GM18508 (cell line): ENCODE measurements around the gene ITGA4.

Experiments used
- ATAC-seq: cut with Tn5 transposase; IDR thresholded peaks from one replicate; pipeline ENCODE4 v1.9.1; 2021; ENCODE audit warnings: moderate number of reproducible peaks; ENCODE audit not compliant: insufficient read depth, unreplicated experiment

ITGA4 gene

DNA sequence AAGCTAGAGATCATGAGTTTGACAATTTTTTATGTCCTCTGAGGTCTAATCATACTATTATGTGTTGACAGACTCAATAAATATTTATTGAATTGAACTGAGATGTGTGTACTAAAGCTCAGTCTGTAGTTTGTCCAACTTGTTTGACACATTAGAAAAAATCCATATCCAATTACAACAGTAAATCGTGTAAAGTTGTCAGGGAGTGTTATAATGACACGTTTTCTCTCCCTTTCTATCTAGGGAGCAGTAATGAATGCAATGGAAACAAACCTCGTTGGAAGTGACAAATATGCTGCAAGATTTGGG lies 28.4 kb downstream of the ITGA4 start:
- ATAC-seq: no peak

- ATAC-seq: no peak
These were observed 42.0 kb downstream of the ITGA4 start for GRCh38 chr2:181499231-181499630.

- no peak for ATAC-seq
These were observed 43.0 kb downstream of the ITGA4 start for GRCh38 chr2:181500201-181500600.

DNA sequence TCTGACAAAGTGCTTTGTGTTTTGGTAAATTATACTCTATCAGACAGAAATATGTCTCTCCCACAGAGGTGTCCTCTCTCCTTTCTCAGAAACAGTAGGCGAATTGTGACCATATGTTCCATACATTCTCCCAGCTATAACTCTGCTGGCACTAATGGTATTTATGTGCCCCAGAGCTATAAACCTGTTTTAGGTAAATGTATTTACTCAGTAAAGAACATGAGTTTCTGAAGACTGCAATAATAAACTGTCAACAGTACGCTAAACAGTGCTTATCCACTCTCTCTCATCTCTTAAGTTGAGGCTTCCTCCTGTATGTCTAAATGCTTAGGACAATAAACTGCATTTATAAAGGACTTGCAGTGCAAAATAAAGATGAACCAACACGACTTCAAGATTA lies 58.5 kb downstream of the ITGA4 start:
- no peak for ATAC-seq

GRCh38 chr2:181516992-181517391 lies 59.8 kb downstream of the ITGA4 start:
- no peak for ATAC-seq

GRCh38 chr2:181517685-181518301 lies 60.6 kb downstream of the ITGA4 start:
- ATAC-seq: no peak

DNA sequence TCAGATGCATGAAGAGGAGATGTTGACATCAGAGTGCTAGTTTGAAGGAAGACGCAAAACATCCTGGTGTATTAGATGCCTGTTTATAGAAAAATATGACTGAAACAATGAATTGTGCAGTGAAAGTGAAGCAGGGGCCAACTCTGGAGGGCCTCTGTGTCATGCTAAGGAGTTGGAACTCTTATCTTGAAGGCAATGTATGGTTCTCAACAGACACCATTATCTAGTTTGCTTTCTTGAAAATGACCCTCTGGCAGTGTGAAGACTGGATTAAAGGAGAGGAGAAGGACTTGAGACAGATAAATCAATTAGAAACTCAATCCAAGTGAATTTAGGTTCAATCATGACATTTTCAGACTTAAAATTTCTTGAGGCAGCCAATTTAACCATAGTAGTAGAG lies 63.1 kb downstream of the ITGA4 start:
- ATAC-seq: no peak

DNA sequence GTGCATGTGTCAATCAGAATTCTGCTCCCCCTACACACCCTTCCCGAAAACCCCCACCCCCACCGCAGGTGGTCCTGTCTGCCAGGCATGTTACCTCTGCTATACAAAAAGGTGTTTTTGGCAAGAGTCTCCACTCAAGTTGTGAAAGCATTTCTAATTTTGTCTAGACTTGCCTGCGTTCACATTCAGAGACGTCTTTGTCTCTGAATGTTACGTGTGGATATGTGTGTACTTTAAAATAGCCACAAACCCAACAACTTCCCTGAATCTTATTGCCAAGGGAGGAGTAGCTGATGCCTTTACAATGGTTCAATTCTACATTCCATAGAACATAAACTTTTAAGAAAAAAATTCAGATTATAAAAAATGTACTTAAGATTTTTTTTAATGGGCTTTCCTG lies 66.6 kb downstream of the ITGA4 start:
- no peak for ATAC-seq

DNA sequence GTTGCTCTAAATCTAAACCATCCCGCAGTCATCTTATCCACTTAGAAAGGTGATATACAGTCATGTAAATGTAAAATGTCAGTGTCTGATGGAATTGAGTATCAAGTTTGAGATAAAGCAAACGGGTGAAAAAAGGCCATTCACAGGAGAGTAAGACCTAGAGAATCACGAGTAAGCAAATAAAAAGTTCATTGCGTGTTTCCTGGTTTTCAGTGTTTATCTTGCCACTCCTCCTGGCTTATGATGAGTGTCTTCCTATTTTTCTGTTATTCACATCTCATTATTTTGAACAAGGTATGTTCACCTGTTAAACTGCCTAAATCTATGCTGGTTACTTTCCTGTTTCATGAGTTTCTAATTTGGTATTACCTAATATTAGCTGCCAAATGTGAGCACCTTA lies 68.8 kb downstream of the ITGA4 start:
- no peak for ATAC-seq

DNA sequence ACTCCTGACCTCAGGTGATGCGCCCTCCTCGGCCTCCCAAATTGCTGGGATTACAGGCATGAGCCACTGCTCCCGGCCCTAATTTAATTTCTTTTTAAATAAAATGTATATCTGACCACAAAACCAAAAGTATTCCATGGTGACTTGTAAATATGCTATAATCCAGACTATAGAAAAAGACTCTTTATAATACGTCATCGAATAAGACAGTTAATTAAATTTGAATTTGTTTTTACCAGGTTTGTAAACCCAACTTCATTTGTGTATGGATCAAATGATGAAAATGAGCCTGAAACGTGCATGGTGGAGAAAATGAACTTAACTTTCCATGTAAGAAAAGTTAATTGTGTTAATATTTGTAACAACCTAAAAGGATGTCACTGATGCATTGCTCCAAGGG lies 69.9 kb downstream of the ITGA4 start:
- no peak for ATAC-seq

DNA sequence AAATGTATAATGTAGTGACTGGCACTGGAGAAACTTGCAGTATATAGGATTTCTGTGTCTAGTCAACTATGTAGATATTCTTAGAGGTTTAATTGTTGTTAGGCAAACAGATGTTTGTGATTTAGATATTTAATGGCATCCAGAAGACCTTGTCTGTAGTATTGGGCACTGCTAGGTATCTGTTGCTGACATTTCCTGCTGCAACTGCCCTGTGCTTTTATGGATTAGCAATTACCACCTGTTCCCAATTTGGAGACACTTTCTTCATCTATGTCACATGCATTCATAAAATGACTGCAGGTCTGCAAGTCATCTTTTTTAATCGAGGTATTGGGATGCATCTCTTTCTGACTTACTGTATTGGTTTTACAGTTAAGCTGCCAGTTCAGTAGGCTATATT lies 71.3 kb downstream of the ITGA4 start:
- no peak for ATAC-seq

DNA sequence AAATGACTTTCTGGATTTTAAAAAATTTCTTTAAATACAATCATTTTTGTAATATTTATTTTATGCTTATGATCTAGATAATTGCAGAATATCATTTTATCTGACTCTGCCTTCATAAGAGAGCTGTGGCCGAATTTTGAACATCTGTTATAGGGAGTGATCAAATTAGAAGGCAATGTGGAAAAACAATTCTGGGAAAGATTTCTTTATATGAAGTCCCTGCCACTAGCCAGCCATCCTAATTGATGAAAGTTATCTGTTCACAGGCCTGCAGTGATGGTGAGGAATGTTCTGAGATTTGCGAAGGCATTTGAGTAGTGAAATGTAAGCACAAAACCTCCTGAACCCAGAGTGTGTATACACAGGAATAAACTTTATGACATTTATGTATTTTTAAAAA lies 79.5 kb downstream of the ITGA4 start:
- ATAC-seq: no peak

DNA sequence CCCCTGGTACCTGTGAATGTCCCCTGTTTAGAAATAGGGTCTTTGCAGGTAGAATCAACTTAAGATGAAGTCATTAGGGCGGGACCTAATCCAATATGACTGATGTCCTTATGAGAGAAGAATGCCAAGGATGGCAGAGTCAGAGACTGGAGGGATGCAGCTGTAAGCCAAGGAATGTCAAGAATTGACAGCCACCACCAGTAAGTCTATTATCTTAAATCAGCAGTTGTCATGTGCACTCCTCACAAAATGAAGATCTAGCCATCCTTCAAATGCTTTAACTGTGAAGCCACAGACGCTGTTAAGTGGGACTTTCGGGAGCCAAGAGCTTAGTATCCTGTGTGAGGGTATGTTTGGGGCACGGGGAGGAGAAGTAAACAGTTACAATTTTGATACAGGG lies 83.2 kb downstream of the ITGA4 start:
- no peak for ATAC-seq

- ATAC-seq: no peak
These were observed 85.0 kb downstream of the ITGA4 start for GRCh38 chr2:181542170-181542569.

DNA sequence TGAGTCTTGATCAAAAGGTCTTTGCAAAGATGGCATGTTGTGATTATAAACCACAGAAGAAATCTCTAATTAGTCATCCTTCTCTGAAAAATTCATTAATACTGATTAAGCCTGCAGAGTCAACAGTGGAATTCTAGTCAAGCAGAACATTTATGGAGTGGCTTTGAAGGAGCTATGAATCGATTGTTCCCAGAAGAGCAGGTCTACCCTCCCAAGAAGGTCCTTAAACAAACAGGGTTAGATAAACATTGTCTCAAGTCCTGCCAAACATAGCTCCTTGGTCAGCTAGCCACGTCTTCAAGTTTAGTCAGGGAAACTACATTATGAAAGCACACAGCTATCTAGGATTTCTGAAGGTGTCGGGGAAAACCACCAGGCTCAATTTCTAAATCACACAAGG lies 88.9 kb downstream of the ITGA4 start:
- no peak for ATAC-seq

DNA sequence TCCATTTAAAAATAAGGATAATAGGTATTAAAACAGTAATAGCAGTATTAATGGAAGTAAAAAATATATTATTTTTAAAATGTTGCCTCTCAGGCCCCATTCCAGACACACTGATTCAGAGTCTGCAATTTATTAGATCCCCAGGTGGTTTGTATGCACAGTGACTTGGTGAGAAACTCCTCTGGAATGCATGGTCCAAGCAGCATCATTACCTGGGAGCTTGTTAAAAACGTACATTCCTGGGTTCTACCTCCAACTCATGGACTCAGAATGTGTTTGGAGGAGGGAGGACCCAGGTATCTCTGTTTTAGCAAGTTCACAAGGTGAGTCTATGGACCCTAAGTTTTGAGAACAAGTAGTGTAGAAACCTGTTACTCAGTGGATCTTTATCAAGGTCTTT lies 95.6 kb downstream of the ITGA4 start:
- no peak for ATAC-seq

- ATAC-seq: no peak
These were observed 96.1 kb downstream of the ITGA4 start for GRCh38 chr2:181553244-181553643.

GRCh38 chr2:181554061-181554830 lies 97.1 kb downstream of the ITGA4 start:
- ATAC-seq: no peak

- no peak for ATAC-seq
These were observed 101.2 kb downstream of the ITGA4 start for GRCh38 chr2:181558371-181558770.

DNA sequence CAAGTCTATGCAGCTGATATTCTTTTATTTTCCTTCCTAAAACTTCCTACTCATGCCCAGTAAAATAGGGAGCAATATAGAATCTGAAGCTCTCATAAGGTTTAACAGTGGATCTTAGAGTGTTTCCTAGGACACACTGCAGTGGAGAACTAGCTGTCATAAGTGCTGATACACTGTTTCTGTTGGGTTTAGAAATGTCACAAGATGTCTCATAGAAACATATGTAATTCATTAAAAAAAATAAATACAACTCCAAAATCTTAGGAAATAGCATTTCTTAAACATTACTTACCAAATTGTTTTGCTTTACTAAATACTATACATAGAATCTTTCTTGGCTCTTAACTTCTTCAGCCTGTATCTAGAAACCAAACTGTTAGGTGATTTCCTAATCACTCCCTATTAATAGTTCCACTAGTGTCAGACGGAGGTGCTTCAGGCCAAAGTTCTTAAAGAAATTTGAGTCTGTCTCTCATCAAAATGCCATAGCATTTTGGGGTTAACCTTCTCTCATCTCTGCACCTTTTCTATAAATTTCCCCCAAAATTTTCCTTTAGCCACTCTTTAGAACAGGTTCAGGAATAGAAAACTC lies 106.0 kb downstream of the ITGA4 start:
- no peak for ATAC-seq

DNA sequence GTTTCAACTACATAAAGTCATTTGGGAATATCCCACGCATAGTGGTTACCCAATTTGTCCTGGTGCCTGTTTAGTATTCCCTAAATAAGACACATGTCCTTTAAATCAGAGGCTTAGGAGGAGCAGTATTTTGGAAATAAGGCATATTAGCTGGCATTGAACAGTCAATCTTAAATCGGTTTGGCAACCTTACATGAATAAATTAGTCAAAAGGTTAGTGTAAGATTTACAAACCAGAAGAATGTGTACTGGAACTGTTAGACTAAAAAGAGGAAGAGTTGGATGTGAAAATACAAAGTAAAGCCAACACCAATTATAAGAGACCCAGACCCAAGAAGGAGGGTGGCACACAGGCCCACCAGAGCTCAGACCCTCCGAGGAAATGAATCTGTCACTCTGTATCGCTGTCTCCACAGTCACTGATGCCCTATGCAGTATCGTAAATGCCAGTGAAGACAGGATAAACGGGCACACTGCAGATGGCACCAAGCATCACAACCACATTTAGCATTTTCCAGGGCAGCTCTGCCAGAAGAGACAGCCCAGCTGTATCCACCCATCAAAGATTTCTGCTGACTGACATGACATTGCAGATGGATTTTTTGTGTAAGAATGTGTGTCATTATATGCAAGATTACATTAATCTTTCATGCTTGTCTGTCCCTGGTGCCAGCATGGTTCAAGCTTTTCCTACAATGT lies 109.3 kb downstream of the ITGA4 start:
- no peak for ATAC-seq
